Measurements from ENCODE around the gene ADSS2. TPM values are rescaled to one million over a fixed set of nuclear protein-coding genes. Genes with fewer than 3 reads are reported as not detected.

ADSS2 gene
- total RNA-seq, 2 experiments from 2014 or later, result 53.3 to 54.6 TPM

DNA sequence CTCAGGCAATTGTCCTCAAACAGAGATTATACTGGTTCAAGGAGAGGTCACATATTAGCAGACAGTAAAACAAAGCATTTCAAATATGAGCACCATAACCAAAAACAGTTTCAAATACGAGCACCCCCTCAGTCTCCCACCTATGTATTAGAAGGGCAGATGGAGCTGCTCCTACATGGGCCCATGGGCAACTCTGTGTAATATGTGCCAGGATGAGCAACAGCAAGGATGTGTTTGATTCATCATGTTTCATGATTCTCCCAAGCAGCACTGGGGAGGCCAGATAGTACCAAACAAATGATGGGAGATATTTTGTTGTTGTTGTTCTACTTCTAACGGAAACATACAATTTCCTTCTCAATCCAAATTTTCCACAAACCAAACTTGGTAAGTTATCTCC is 8.9 kb downstream of the ADSS2 start:
- CTCF ChIA-PET, result no interaction called here
- peaks cover 37% of the 10 kb centered on the region for H3K36me3 Mint-ChIP-seq (ENCODE audit: low read depth)
- no peaks in the 10 kb centered on the region for H3K9me3 Mint-ChIP-seq (ENCODE audit: insufficient read depth)
- POLR2A ChIA-PET, result interaction anchor here (1.3 kb wide), 1 partner anchor 8 kb away, joined by 6 read pairs; the partner anchor contains the start of gene ADSS2
- DNase-seq (no peak), ATAC-seq (no peak)
- H3K4me3 Mint-ChIP-seq, result no peak overlapping the region
- H3K4me1 Mint-ChIP-seq (ENCODE audit: low read depth), result peaks cover 33% of the 10 kb centered on the region
- no peaks in the 10 kb centered on the region for H3K27me3 Mint-ChIP-seq (ENCODE audit: low read depth)
- no peak overlapping the region for H3K27ac Mint-ChIP-seq

DNA sequence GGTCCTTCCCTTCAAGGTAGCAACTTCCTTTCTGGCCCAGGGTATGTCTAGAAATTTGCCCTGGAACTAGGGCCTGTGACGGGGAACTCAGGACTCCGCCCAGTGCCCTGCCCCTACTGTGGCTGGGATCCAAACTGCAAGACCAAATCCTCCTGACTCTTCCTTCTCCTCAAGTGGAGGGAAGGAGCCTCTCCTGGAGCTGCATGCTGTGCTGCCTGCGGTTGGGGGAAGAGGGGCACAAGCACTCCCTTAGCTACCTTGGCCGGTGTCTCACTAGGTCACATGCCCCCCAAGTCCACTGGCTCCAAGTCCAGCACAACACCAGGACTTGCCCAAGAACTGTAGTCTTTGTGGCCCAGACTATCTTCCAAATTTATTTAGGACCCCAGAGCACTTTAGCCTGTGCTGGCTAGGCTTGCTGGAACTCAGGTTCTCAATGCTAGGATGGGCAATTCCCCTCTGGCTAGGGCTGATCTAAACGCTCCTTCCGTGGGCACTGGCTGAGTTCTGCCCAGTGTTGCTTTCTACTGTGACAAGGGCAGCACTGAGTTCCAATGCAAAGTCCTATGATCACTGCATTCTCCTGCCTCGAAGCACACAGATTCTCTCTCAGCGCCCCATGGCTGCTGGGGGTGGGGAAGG is 12.2 kb downstream of the ADSS2 start:
- no peak for DNase-seq
- no peak for ATAC-seq
- no peak overlapping the region for H3K27ac Mint-ChIP-seq
- H3K27me3 Mint-ChIP-seq (ENCODE audit: low read depth), result no peaks in the 10 kb centered on the region
- POLR2A ChIA-PET, result interaction anchor here (1.0 kb wide), 1 partner anchor 12 kb away, joined by 4 read pairs; the partner anchor contains the start of gene ADSS2
- no peak overlapping the region for H3K4me3 Mint-ChIP-seq
- H3K36me3 Mint-ChIP-seq (ENCODE audit: low read depth), result peaks cover 37% of the 10 kb centered on the region
- H3K4me1 Mint-ChIP-seq (ENCODE audit: low read depth), result peaks cover 19% of the 10 kb centered on the region
- CTCF ChIA-PET, result no interaction called here
- no peaks in the 10 kb centered on the region for H3K9me3 Mint-ChIP-seq (ENCODE audit: insufficient read depth)

DNA sequence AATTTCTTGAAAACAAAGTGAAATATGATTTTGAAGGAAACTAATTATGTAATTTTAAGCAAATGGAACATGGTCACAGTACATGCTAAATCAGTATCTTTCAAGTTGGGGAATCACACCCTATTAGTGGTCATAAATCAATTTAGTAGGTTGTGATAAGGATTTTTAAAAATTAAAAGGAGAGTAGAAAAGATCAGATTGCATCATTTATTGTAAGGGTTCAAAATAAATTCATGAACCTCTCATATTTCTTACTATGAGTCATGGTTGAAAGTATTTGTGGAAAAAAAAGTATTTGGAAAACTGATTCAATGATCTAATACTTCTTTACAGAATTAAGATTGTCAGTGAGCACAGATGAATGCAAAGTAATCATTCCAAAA is 14.6 kb downstream of the ADSS2 start:
- no peaks in the 10 kb centered on the region for H3K27me3 Mint-ChIP-seq (ENCODE audit: low read depth)
- POLR2A ChIA-PET, result no interaction called here
- ATAC-seq, result no peak
- H3K36me3 Mint-ChIP-seq (ENCODE audit: low read depth), result peaks cover 36% of the 10 kb centered on the region
- no peak for DNase-seq
- CTCF ChIA-PET, result no interaction called here
- no peak overlapping the region for H3K4me3 Mint-ChIP-seq
- peaks cover 19% of the 10 kb centered on the region for H3K4me1 Mint-ChIP-seq (ENCODE audit: low read depth)
- H3K9me3 Mint-ChIP-seq (ENCODE audit: insufficient read depth), result no peaks in the 10 kb centered on the region
- no peak overlapping the region for H3K27ac Mint-ChIP-seq

DNA sequence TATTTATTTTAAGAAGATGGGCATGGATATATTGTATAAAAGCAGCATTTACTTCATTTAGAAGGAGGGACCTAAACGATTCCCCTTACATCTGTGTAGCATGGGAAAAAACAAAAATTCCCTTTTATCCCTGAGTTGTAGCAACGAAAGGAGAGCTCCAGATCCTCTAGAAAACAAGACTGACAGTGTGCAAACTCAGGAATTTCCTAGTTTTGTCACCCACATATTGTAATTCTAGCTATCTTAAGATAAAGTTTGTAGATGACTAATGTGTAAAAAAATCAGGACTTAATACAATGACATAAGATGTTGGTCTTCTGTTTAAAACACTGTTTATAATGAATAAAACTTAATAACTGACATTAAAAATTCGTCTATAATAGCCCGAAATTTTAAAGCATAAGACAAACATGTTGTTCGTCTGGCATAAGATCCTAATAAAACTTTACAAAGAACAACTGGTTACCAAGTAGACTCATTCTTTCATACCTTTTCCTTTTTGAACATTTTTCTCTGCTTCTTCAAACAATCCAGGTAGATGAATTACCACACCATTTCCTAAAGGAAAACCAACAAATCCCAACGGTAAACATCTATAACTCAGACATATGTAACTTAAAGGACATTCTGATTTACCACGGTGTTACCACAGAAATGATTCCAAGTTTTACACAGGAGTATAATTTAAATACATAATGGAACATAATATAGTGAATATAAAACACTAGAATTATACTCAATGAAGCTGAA is 15.2 kb downstream of the ADSS2 start:
- peaks cover 19% of the 10 kb centered on the region for H3K4me1 Mint-ChIP-seq (ENCODE audit: low read depth)
- DNase-seq (no peak), ATAC-seq (no peak)
- H3K4me3 Mint-ChIP-seq, result no peak overlapping the region
- POLR2A ChIA-PET, result no interaction called here
- no peak overlapping the region for H3K27ac Mint-ChIP-seq
- H3K36me3 Mint-ChIP-seq (ENCODE audit: low read depth), result peaks cover 39% of the 10 kb centered on the region
- CTCF ChIA-PET, result no interaction called here
- no peaks in the 10 kb centered on the region for H3K9me3 Mint-ChIP-seq (ENCODE audit: insufficient read depth)
- H3K27me3 Mint-ChIP-seq (ENCODE audit: low read depth), result no peaks in the 10 kb centered on the region

DNA sequence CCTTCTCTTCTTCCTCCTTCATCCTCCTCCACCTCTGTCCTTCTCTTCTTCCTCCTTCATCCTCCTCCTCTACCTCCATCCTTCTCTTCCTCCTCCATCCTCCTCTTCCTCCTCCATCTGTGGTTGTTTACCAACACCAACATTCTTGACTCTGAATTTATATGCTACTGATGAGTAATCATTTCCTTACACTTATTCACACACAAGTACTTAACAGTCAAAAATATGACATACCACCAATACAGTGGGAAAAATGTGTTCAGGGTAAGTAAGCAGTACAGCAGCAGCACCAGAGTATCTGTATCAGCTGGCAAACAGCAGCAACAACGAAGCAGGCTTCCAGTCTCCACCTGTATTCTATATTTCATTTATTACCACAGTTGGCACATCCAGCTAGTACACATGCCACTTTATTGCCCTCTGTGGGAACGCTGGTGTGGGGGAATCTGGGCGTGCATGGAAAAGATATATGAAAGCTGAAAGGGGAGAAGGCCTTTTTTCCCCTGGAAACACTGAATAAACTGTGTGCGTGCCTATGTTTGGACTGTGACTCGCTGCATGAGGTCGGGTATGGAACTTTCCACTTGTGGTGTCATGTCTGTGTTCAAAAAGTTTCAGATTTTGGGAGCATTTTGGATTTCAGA is 16.0 kb downstream of the ADSS2 start:
- Mint-ChIP-seq H3K9me3 (ENCODE audit: insufficient read depth) (no peaks in the 10 kb centered on the region), H3K4me1 (ENCODE audit: low read depth) (peaks cover 19% of the 10 kb centered on the region), H3K27ac (peak overlapping the region; percentile 65), H3K4me3 (no peak overlapping the region), H3K36me3 (ENCODE audit: low read depth) (peaks cover 39% of the 10 kb centered on the region), H3K27me3 (ENCODE audit: low read depth) (no peaks in the 10 kb centered on the region)
- ATAC-seq (peak; percentile 27), DNase-seq (no peak)
- ChIA-PET CTCF (no interaction called here), POLR2A (no interaction called here)

DNA sequence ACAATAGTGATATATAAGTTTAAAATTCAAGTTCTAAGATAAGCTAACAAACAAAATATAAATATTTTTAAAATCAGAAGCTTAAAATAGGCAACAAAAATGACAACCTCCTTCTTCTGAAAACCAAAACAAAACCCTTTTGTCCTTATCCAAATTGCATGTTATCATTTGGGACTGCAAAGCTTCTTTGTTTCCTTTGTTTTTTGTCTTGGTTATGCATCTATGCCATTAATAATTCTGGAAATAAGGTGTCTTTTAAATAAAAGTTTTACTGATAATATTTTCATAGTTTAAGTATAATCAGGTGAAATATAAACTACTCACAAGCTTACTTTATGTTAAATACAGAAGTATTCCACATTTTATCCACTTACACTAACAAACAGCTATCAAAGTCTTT is 20.5 kb downstream of the ADSS2 start:
- H3K27ac Mint-ChIP-seq, result no peak overlapping the region
- no peak overlapping the region for H3K4me3 Mint-ChIP-seq
- no peaks in the 10 kb centered on the region for H3K27me3 Mint-ChIP-seq (ENCODE audit: low read depth)
- ATAC-seq (no peak), DNase-seq (no peak)
- peaks cover 27% of the 10 kb centered on the region for H3K36me3 Mint-ChIP-seq (ENCODE audit: low read depth)
- H3K4me1 Mint-ChIP-seq (ENCODE audit: low read depth), result peaks cover 11% of the 10 kb centered on the region
- no peaks in the 10 kb centered on the region for H3K9me3 Mint-ChIP-seq (ENCODE audit: insufficient read depth)
- ChIA-PET CTCF (interaction anchor here (0.7 to 1.5 kb wide), 3 partner anchors 11 to 886 kb away, joined by 3 to 4 read pairs (median 4); no protein-coding TSS in a partner anchor), POLR2A (interaction anchor here (0.8 to 1.1 kb wide), 2 partner anchors 20 to 109 kb away, joined by 3 read pairs; no protein-coding TSS in a partner anchor)

DNA sequence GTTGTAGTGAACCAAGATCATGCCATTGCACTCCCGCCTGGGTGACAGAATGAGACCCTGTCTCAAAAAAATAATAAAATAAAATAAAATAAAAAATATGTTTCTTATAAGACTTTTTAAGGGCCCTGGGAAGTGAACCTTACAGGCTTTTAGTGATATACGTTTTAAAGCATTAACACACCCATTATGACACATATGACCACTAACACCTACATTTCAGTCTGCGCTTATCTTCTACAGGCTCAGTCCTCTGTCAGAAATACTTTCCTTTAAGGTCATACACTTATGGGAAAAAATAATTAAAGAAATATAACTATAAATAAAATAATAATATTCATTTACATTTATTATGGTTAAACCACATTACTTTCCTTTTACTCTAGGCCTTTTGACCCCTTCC is 21.9 kb downstream of the ADSS2 start:
- Mint-ChIP-seq H3K4me1 (ENCODE audit: low read depth) (peaks cover 3% of the 10 kb centered on the region), H3K9me3 (ENCODE audit: insufficient read depth) (no peaks in the 10 kb centered on the region), H3K27ac (no peak overlapping the region), H3K4me3 (no peak overlapping the region), H3K27me3 (ENCODE audit: low read depth) (no peaks in the 10 kb centered on the region), H3K36me3 (ENCODE audit: low read depth) (peaks cover 20% of the 10 kb centered on the region)
- ChIA-PET POLR2A (no interaction called here), CTCF (no interaction called here)
- DNase-seq (no peak), ATAC-seq (no peak)

DNA sequence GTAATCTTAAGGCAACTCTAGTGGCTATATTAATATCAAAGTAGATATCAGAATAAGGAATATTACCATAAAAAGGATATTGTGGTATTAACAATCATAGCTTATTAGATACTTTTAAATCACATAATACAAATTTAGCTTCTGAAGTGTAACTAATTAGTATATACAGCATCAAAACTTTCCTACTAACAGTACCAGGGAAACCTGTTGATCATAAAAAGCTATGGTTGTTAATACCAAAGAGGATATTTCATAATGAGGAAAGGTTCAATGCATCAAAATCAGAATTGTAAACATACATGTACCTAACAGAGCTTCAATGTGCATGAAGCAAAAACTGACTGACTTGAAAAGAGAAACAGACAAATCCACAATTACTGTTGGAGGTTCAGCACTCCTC is 24.1 kb downstream of the ADSS2 start:
- H3K9me3 Mint-ChIP-seq (ENCODE audit: insufficient read depth), result no peaks in the 10 kb centered on the region
- peaks cover 29% of the 10 kb centered on the region for H3K36me3 Mint-ChIP-seq (ENCODE audit: low read depth)
- peaks cover 3% of the 10 kb centered on the region for H3K4me1 Mint-ChIP-seq (ENCODE audit: low read depth)
- no peak overlapping the region for H3K27ac Mint-ChIP-seq
- no peak for ATAC-seq
- POLR2A ChIA-PET, result no interaction called here
- CTCF ChIA-PET, result interaction anchor here (0.6 to 1.5 kb wide), 3 partner anchors 9 to 70 kb away, joined by 3 to 4 read pairs (median 3); no protein-coding TSS in a partner anchor
- no peak overlapping the region for H3K4me3 Mint-ChIP-seq
- no peaks in the 10 kb centered on the region for H3K27me3 Mint-ChIP-seq (ENCODE audit: low read depth)
- no peak for DNase-seq

DNA sequence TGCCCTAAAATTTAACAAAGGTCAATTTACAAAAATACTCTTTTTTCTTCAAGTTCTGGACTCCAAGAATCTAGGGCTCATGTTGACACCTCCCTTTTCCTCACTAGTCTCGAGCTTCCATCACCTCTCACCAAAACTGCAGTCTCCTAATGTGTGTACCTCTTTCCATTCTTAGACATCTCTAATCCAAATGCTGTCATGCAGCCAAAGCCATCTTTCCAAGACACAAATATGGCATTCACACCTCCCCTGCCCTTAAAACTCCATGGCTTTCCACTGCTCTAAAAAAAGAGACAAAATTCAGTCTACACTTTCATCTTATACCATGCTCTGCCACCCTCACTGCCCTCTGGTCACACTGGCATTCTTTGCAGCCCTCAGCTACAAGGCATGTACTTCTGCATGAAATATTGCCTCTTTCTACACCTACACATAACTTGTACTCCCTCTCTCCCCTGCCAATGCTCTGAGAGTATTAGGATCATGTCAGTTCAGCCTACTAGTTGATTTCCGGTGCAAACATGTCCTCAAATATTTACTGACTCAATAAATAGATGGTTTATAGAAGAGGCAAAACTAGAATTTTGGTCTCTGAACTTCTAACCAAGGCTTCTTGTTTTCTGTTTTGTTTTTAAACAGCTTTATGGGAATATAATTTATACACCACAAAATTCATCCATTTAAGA is 26.9 kb downstream of the ADSS2 start:
- Mint-ChIP-seq H3K27me3 (ENCODE audit: low read depth) (no peaks in the 10 kb centered on the region), H3K27ac (no peak overlapping the region)

DNA sequence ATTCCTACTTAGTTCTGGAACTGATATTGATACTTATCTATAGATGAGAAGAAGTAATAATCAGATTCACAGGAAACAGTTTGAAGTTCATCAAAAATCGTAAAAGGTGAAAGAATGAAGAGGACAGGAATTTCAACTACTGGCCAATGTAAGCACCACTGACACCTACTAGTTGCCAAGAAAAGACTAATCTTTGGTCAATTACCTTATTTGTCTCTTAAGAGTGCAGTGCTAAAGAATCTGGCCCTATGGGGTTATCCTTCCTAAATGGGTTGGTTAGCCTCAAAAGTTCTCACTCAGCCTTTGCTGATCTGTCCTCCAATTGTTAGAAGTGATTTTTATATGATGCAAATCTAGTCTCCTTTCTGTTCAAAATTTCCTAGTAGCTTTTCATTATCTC is 29.5 kb downstream of the ADSS2 start:
- ATAC-seq, result no peak
- Mint-ChIP-seq H3K36me3 (ENCODE audit: low read depth) (peaks cover 43% of the 10 kb centered on the region), H3K4me1 (ENCODE audit: low read depth) (no peaks in the 10 kb centered on the region), H3K27me3 (ENCODE audit: low read depth) (no peaks in the 10 kb centered on the region), H3K4me3 (no peak overlapping the region), H3K9me3 (ENCODE audit: insufficient read depth) (no peaks in the 10 kb centered on the region), H3K27ac (no peak overlapping the region)
- no peak for DNase-seq
- ChIA-PET CTCF (no interaction called here), POLR2A (no interaction called here)

More for the DNA sequence above, 26.9 kb downstream of the ADSS2 start:
- no peaks in the 10 kb centered on the region for H3K9me3 Mint-ChIP-seq (ENCODE audit: insufficient read depth)
- DNase-seq, result no peak
- peaks cover 29% of the 10 kb centered on the region for H3K36me3 Mint-ChIP-seq (ENCODE audit: low read depth)
- H3K4me3 Mint-ChIP-seq, result no peak overlapping the region
- ATAC-seq, result no peak
- POLR2A ChIA-PET, result no interaction called here
- CTCF ChIA-PET, result no interaction called here
- H3K4me1 Mint-ChIP-seq (ENCODE audit: low read depth), result peaks cover 3% of the 10 kb centered on the region

DNA sequence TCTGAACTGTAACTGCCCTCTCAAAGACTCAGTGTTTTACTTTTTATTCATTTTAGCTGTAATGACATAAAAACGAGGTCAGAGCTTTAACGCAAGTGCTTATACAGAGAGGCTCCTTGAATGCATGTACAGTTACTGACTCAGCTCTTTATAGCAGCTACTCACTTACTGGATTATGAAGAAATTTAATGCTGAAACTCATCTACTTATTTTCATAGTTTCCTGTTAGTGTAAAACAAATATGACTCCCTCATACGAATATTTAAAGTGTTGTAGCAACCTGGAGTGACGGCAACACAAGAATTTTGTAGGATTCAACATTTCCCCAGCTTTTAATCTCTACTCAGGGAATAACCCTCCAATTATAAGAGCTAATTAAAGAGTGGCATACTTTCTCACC is 32.7 kb downstream of the ADSS2 start:
- POLR2A ChIA-PET, result no interaction called here

More for the DNA sequence above, 32.7 kb downstream of the ADSS2 start:
- H3K36me3 Mint-ChIP-seq (ENCODE audit: low read depth), result peaks cover 60% of the 10 kb centered on the region
- CTCF ChIA-PET, result interaction anchor here (0.6 to 1.5 kb wide), 4 partner anchors 8 to 412 kb away, joined by 3 to 4 read pairs (median 4); no protein-coding TSS in a partner anchor
- no peak overlapping the region for H3K4me3 Mint-ChIP-seq
- no peaks in the 10 kb centered on the region for H3K27me3 Mint-ChIP-seq (ENCODE audit: low read depth)
- no peak for DNase-seq
- H3K27ac Mint-ChIP-seq, result no peak overlapping the region
- H3K4me1 Mint-ChIP-seq (ENCODE audit: low read depth), result no peaks in the 10 kb centered on the region
- H3K9me3 Mint-ChIP-seq (ENCODE audit: insufficient read depth), result no peaks in the 10 kb centered on the region
- ATAC-seq, result no peak

Measured in activated CD8-positive, alpha-beta T cell treated with anti-CD3 and anti-CD28 coated beads, Interleukin-2, amount 10 ng/mL, durations not matched to agents 7 days and 5 days (primary cell).